Measurements from ENCODE around the gene TLE2. TPM values are rescaled to one million over a fixed set of nuclear protein-coding genes. Genes with fewer than 3 reads are reported as not detected.

The TLE2 gene
- total and polyA plus RNA-seq, 10 donors, result 12.0 to 88.0 (median 40.0) TPM

- intact Hi-C loops (cut with DNase I; ENCODE audit: low total_unique reads), result no loop called here
Measured at GRCh38 chr19:2986951-2987524, 42.0 kb downstream of the TLE2 start.

DNA sequence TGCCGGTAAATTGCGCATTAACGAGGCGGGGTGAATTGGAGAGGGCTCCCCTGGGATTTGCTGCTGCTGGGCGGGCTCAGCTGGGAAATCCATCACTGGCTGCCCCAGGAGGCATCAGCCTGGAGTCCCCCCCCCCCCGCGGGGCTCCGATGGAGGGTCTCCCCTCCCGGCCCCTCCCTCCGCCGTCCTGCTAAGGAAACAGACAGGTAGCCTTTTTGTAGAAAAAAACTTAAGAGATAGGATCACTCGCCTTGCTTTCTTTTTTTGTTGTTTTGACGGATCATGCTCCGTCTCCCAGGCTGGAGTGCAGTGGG, 44.9 kb downstream of the TLE2 start:
- Histone ChIP-seq H3K9me3 (no peaks in the 10 kb centered on the region), H3K4me3 (peak overlapping the region in 6 of 8 donors; percentile 10 to 61 (median 22)), H3K27me3 (replicated peaks in 1 of 7) (peaks cover 0 to 45% (median 4%) of the 10 kb centered on the region in 7 donors), H3K4me1 (peaks cover 6 to 25% (median 18%) of the 10 kb centered on the region in 6 donors), H3K27ac (peak overlapping the region in 7 of 8 donors; percentile 15 to 79 (median 70)), H3K36me3 (no peaks in the 10 kb centered on the region)
- DNase-seq, result no peak
- WGBS, 5 donors, result 1 to 3% (median 2%) methylated on average over 9 to 14 of the region's 14 CpGs
- no peak for TF ChIP-seq CTCF (IDR thresholded peaks at IDR 0.05 in 8 of 11, conservative IDR thresholded peaks at IDR 0.05 in 3 of 11)
- TF ChIP-seq POLR2A (IDR thresholded peaks at IDR 0.05), result no peak
- no peak for TF ChIP-seq POLR2AphosphoS5 (IDR thresholded peaks at IDR 0.05)
- intact Hi-C loops (cut with DNase I; ENCODE audit: low total_unique reads), result no loop called here

More at GRCh38 chr19:2986951-2987524, 42.0 kb downstream of the TLE2 start:
- H3K9me3 ChIP-seq, result no peaks in the 10 kb centered on the region
- H3K36me3 ChIP-seq, result no peaks in the 10 kb centered on the region
- H3K27ac ChIP-seq, result no peak overlapping the region
- no peak for TF ChIP-seq CTCF (IDR thresholded peaks at IDR 0.05 in 8 of 11, conservative IDR thresholded peaks at IDR 0.05 in 3 of 11)
- no peak for TF ChIP-seq POLR2A (IDR thresholded peaks at IDR 0.05)
- TF ChIP-seq POLR2AphosphoS5 (IDR thresholded peaks at IDR 0.05), result no peak
- H3K4me1 ChIP-seq, result peaks cover 6 to 25% (median 18%) of the 10 kb centered on the region in 6 donors
- H3K4me3 ChIP-seq, result no peak overlapping the region
- H3K27me3 ChIP-seq (replicated peaks in 1 of 7), result peaks cover 0 to 41% (median 4%) of the 10 kb centered on the region in 7 donors
- no peak for DNase-seq
- 31 to 58% (median 40%) methylated on average over 4 to 20 of the region's 20 CpGs for WGBS, 5 donors

DNA sequence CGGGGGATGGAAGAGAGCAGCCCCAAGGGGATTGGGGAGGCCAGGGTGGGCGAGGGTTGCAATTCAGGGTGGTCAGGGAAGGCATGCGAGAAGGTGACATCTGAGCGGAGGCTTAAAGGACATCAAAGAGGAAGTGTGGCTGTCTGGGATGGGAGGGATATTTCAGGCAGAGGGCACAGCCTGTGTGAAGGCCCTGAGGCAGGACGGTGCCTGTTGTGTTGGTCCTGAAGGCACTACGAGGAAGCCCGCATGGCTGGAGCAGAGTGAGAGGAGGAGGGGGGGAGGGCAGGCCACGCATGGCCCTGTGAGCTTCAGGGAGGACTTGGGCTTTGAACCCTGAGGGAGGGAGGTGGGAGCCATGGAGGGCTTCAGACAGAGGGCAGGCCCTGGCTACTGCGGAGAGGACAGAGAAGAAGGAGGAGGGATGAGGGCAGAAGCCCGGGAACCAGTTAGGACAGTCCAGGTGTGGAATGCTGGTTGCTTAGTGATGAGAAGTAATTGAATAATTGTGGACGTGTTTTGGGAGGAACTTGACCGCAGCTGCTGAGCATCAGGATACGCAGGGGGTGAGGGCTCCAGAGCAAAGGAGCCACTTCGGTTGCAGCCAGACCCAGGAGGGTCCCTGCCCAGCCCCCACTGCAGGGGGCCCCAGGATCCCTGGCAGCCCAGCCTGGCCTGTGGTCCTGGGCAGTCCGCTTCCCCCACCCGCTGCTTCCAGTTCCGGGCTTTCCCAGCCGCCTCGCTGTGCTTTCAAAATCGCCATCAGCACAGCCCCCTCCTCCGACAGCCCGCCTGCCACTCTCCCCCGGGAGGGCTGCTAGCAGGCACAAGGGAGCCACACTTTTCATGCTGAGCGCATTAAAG, 45.5 kb downstream of the TLE2 start:
- intact Hi-C loops (cut with DNase I; ENCODE audit: low total_unique reads), result no loop called here
- DNase-seq, result no peak
- peak overlapping the region in 6 of 8 donors; percentile 10 to 61 (median 22) for H3K4me3 ChIP-seq

More for the DNA sequence above, 45.5 kb downstream of the TLE2 start:
- Histone ChIP-seq H3K36me3 (no peaks in the 10 kb centered on the region), H3K27ac (peak overlapping the region in 7 of 8 donors; percentile 29 to 79 (median 70)), H3K9me3 (no peaks in the 10 kb centered on the region), H3K4me1 (peaks cover 6 to 30% (median 18%) of the 10 kb centered on the region in 6 donors), H3K27me3 (replicated peaks in 1 of 7) (peaks cover 0 to 45% (median 4%) of the 10 kb centered on the region in 7 donors)
- TF ChIP-seq CTCF (IDR thresholded peaks at IDR 0.05 in 8 of 11, conservative IDR thresholded peaks at IDR 0.05 in 3 of 11) (no peak), POLR2A (IDR thresholded peaks at IDR 0.05) (no peak), POLR2AphosphoS5 (IDR thresholded peaks at IDR 0.05) (peak in 2 of 3 donors; percentile 54 to 65)
- 16 to 23% (median 18%) methylated on average over 20 to 24 of the region's 24 CpGs for WGBS, 5 donors

Data from spleen (tissue), 11 donors.